Thyroid gland (tissue), 4 donors: ENCODE data around the gene PCDH1.

Experiments used
- POLR2A ChIP-seq, 2 donors: fragments of 450-650 bp; IDR thresholded peaks; one replicate each; pipeline ENCODE4 v1.6.1; 2017; ENCODE audit warnings: antibody characterized with exemption in 2 of 2, mild to moderate bottlenecking in 2 of 2, moderate library complexity in 1 of 2
- TF ChIP-seq, protein P1 (sequence below), 6 experiments: fragments of 200-600 bp in 3 of 6; fragments of 450-650 bp in 3 of 6; sonication (generic) in 3 of 6; IDR thresholded peaks; one replicate each; pipeline ENCODE4 v1.5.1; 2016 to 2019; ENCODE audit warnings: antibody characterized with exemption in 6 of 6, mild to moderate bottlenecking in 2 of 6, inconsistent platforms in 1 of 6, moderate library complexity in 1 of 6

DNA sequence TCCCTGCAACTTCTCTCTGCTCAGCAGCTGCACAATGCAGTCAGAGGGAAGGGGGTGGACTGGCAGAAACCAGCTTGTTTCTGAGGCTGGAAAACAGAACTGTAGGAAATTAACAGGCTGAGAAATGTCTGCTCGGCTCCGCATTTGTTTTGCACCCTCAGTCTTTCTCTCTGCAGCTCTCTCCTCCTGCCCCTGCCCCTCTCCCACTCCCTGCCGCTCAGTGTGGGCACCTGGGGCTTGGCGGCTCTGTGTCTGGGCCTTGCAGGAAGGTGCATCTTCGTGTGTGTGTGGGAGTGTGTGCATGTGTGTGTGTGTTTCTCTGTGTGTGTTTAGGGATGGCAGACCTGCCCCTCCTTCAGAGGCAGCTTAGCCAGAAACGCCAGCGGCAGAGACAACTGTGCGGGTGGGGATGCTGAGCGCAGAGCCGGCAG lies 53.0 kb downstream of the PCDH1 start:
- TF ChIP-seq, protein P1, sequence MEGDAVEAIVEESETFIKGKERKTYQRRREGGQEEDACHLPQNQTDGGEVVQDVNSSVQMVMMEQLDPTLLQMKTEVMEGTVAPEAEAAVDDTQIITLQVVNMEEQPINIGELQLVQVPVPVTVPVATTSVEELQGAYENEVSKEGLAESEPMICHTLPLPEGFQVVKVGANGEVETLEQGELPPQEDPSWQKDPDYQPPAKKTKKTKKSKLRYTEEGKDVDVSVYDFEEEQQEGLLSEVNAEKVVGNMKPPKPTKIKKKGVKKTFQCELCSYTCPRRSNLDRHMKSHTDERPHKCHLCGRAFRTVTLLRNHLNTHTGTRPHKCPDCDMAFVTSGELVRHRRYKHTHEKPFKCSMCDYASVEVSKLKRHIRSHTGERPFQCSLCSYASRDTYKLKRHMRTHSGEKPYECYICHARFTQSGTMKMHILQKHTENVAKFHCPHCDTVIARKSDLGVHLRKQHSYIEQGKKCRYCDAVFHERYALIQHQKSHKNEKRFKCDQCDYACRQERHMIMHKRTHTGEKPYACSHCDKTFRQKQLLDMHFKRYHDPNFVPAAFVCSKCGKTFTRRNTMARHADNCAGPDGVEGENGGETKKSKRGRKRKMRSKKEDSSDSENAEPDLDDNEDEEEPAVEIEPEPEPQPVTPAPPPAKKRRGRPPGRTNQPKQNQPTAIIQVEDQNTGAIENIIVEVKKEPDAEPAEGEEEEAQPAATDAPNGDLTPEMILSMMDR (IDR thresholded peaks at IDR 0.05), result no peak
- TF ChIP-seq POLR2A (IDR thresholded peaks at IDR 0.05), result no peak
